HepG2 (cell line): Measurements from ENCODE around the gene TMEM131L. TPM values are rescaled to one million over a fixed set of nuclear protein-coding genes. Genes with fewer than 3 reads are reported as not detected.

Experiments
- ATRX ChIP-seq: sonication (generic); formaldehyde crosslinking; IDR thresholded peaks from 2 replicates; pipeline ENCODE4 v1.4.0; 2020; ENCODE audit warnings: missing genetic modification reagents, borderline replicate concordance
- ELF3 ChIP-seq: IDR thresholded peaks from 2 replicates; pipeline ENCODE4 v1.6.1; 2016; ENCODE audit warnings: missing genetic modification reagents, missing compliant biosample characterization
- ETV5 ChIP-seq: IDR thresholded peaks from 2 replicates; pipeline ENCODE4 v1.6.1; 2018; ENCODE audit warnings: missing biosample characterization, missing genetic modification reagents, inconsistent platforms, borderline replicate concordance
- FOXJ3 ChIP-seq: sonication (generic); formaldehyde crosslinking; IDR thresholded peaks from 2 replicates; pipeline ENCODE4 v1.4.0; 2020; ENCODE audit warnings: missing genetic modification reagents, mild to moderate bottlenecking, borderline replicate concordance
- GATAD2A ChIP-seq: IDR thresholded peaks from 2 replicates; pipeline ENCODE4 v1.6.1; 2016
- GTF3A ChIP-seq: sonication (generic); formaldehyde crosslinking; conservative IDR thresholded peaks from 2 replicates; pipeline ENCODE4 v1.4.0; 2020; ENCODE audit warnings: mild to moderate bottlenecking, missing genetic modification reagents
- HDAC1 ChIP-seq: sonication (generic); formaldehyde crosslinking; IDR thresholded peaks from 2 replicates; pipeline ENCODE4 v1.5.1; 2020; ENCODE audit warnings: mild to moderate bottlenecking, missing genetic modification reagents
- HNF4A ChIP-seq: sonication (generic); formaldehyde crosslinking; IDR thresholded peaks from 2 replicates; pipeline ENCODE4 v1.4.0; 2020; ENCODE audit warnings: missing genetic modification reagents
- HOXA5 ChIP-seq: sonication (generic); formaldehyde crosslinking; IDR thresholded peaks from 2 replicates; pipeline ENCODE4 v1.4.0; 2020; ENCODE audit warnings: missing genetic modification reagents
- IRF2 ChIP-seq: IDR thresholded peaks from 2 replicates; pipeline ENCODE4 v1.6.1; 2018; ENCODE audit warnings: missing genetic modification reagents, missing compliant biosample characterization
- KDM1A ChIP-seq: IDR thresholded peaks from 2 replicates; pipeline ENCODE4 v1.6.1; 2016; ENCODE audit warnings: missing compliant biosample characterization
- SP4 ChIP-seq: sonication (generic); formaldehyde crosslinking; IDR thresholded peaks from 2 replicates; pipeline ENCODE4 v1.8.1; 2023; ENCODE audit warnings: mild to moderate bottlenecking, missing genetic modification reagents
- SRSF9 ChIP-seq: fragments of 200-400 bp; formaldehyde crosslinking; IDR thresholded peaks from 2 replicates; pipeline ENCODE4 v1.6.1; 2018; ENCODE audit warnings: borderline replicate concordance, mild to moderate bottlenecking, low read depth, low read length; ENCODE audit not compliant: insufficient read depth, poor library complexity, severe bottlenecking
- YEATS4 ChIP-seq: sonication (generic); formaldehyde crosslinking; IDR thresholded peaks from 2 replicates; pipeline ENCODE4 v1.4.0; 2020; ENCODE audit warnings: missing genetic modification reagents, borderline replicate concordance
- YY1 ChIP-seq: IDR thresholded peaks from 2 replicates; pipeline ENCODE4 v1.6.1; 2011; ENCODE audit warnings: low read length, low read depth, moderate library complexity, mild to moderate bottlenecking; ENCODE audit not compliant: insufficient read depth, insufficient replicate concordance
- ZFP1 ChIP-seq: IDR thresholded peaks from 2 replicates; pipeline ENCODE4 v1.6.1; 2016
- ZNF256 ChIP-seq: sonication (generic); formaldehyde crosslinking; conservative IDR thresholded peaks from 2 replicates; pipeline ENCODE4 v1.4.0; 2020; ENCODE audit warnings: missing genetic modification reagents
- ZNF670 ChIP-seq: sonication (generic); formaldehyde crosslinking; IDR thresholded peaks from 2 replicates; pipeline ENCODE4 v1.8.0; 2022; ENCODE audit warnings: mild to moderate bottlenecking, missing genetic modification reagents, borderline replicate concordance
- ZNF883 ChIP-seq: sonication (generic); formaldehyde crosslinking; IDR thresholded peaks from 2 replicates; pipeline ENCODE4 v1.5.1; 2020; ENCODE audit warnings: mild to moderate bottlenecking, missing genetic modification reagents; ENCODE audit errors: not compliant biosample characterization
- ZSCAN12 ChIP-seq: sonication (generic); formaldehyde crosslinking; IDR thresholded peaks from 2 replicates; pipeline ENCODE4 v1.9.0; 2021; ENCODE audit warnings: mild to moderate bottlenecking, missing genetic modification reagents
- polyA plus RNA-seq, 8 experiments: library from polyadenylated mRNA; depleted of rRNA in 3 of 8; stranded (reverse) in 7 of 8; unstranded in 1 of 8; fragments of >200 nt; fragmentation: Illumina TruSeq in 4 of 8; extraction: Trizol in 4 of 8; gene quantifications; 2 replicates each; pipeline versions ENCODE4 v1.2.1 to v1.2.3, GENCODE V29; 2011 to 2016; ENCODE audit warnings: low read depth in 4 of 8, missing spikeins in 1 of 8, mixed read lengths in 1 of 8; ENCODE audit not compliant: insufficient read depth in 1 of 8
- total RNA-seq, 5 experiments: library from RNA; depleted of rRNA; stranded (reverse); fragments of >200 nt; fragmentation: Illumina TruSeq; extraction: Trizol; gene quantifications; 2 replicates each; pipeline ENCODE4 v1.2.3, GENCODE V29; 2016; ENCODE audit warnings: low read depth in 1 of 5
- TF ChIP-seq, protein P1 (sequence below): IDR thresholded peaks from 2 replicates; pipeline ENCODE4 v1.6.1; 2016
- TF ChIP-seq, protein P2 (sequence below): sonication (generic); formaldehyde crosslinking; IDR thresholded peaks from 2 replicates; pipeline ENCODE4 v1.4.0; 2020; ENCODE audit warnings: missing genetic modification reagents
- TF ChIP-seq, protein P3 (sequence below): IDR thresholded peaks from 2 replicates; pipeline ENCODE4 v1.6.1; 2012; ENCODE audit warnings: inconsistent platforms
- TF ChIP-seq, protein P4 (sequence below): sonication (generic); formaldehyde crosslinking; IDR thresholded peaks from 2 replicates; pipeline ENCODE4 v1.4.0; 2020; ENCODE audit warnings: missing genetic modification reagents

The TMEM131L gene
- total and polyA plus RNA-seq, 2 of the 13 experiments (the other 11 are each of a cell fraction or from before 2014, with no cell fraction given), result 2.2 to 4.5 TPM

- TF ChIP-seq, protein P1, sequence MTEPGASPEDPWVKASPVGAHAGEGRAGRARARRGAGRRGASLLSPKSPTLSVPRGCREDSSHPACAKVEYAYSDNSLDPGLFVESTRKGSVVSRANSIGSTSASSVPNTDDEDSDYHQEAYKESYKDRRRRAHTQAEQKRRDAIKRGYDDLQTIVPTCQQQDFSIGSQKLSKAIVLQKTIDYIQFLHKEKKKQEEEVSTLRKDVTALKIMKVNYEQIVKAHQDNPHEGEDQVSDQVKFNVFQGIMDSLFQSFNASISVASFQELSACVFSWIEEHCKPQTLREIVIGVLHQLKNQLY, result no peak
- TF ChIP-seq, protein P2, sequence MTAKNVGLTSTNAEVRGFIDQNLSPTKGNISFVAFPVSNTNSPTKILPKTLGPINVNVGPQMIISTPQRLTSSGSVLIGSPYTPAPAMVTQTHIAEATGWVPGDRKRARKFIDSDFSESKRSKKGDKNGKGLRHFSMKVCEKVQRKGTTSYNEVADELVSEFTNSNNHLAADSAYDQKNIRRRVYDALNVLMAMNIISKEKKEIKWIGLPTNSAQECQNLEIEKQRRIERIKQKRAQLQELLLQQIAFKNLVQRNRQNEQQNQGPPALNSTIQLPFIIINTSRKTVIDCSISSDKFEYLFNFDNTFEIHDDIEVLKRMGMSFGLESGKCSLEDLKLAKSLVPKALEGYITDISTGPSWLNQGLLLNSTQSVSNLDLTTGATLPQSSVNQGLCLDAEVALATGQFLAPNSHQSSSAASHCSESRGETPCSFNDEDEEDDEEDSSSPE, result no peak
- TF ChIP-seq ZNF256 (CRISPR knock-in tag), result no peak
- TF ChIP-seq ZFP1, result no peak
- TF ChIP-seq YEATS4, result 0 out of 2 replicates have a peak, but pooled peaks have one; percentile 32
- no peak for TF ChIP-seq ZSCAN12 (CRISPR knock-in tag)
- TF ChIP-seq ZNF670 (CRISPR knock-in tag), result no peak
- no peak for TF ChIP-seq KDM1A (CRISPR knock-in tag)
- 0 out of 2 replicates have a peak, but pooled peaks have one; percentile 52 for TF ChIP-seq IRF2 (CRISPR knock-in tag)
- 0 out of 2 replicates have a peak, but pooled peaks have one; percentile 10 for TF ChIP-seq GATAD2A
- no peak for TF ChIP-seq ATRX (CRISPR knock-in tag)
- no peak for TF ChIP-seq HDAC1 (CRISPR knock-in tag)
- 0 out of 2 replicates have a peak, but pooled peaks have one; percentile 10 for TF ChIP-seq HNF4A (CRISPR knock-in tag)
- TF ChIP-seq, protein P3, sequence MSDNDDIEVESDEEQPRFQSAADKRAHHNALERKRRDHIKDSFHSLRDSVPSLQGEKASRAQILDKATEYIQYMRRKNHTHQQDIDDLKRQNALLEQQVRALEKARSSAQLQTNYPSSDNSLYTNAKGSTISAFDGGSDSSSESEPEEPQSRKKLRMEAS, result peak; percentile 68
- no peak for TF ChIP-seq ETV5
- TF ChIP-seq, protein P4, sequence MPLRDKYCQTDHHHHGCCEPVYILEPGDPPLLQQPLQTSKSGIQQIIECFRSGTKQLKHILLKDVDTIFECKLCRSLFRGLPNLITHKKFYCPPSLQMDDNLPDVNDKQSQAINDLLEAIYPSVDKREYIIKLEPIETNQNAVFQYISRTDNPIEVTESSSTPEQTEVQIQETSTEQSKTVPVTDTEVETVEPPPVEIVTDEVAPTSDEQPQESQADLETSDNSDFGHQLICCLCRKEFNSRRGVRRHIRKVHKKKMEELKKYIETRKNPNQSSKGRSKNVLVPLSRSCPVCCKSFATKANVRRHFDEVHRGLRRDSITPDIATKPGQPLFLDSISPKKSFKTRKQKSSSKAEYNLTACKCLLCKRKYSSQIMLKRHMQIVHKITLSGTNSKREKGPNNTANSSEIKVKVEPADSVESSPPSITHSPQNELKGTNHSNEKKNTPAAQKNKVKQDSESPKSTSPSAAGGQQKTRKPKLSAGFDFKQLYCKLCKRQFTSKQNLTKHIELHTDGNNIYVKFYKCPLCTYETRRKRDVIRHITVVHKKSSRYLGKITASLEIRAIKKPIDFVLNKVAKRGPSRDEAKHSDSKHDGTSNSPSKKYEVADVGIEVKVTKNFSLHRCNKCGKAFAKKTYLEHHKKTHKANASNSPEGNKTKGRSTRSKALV (CRISPR knock-in tag), result peak; percentile 31; the same call in 1 of the 2 replicates
- TF ChIP-seq ZNF883 (CRISPR knock-in tag), result no peak
- TF ChIP-seq FOXJ3 (CRISPR knock-in tag), result peak; percentile 35; the same call in 1 of the 2 replicates
- no peak for TF ChIP-seq SP4 (CRISPR knock-in tag)
- no peak for TF ChIP-seq YY1
- TF ChIP-seq ELF3 (CRISPR knock-in tag), result peak; percentile 61
- TF ChIP-seq GTF3A, result no peak
- no peak for TF ChIP-seq HOXA5 (CRISPR knock-in tag)
- no peak for TF ChIP-seq SRSF9
- TF ChIP-seq, all 625 proteins: peak for 17
Observed at GRCh38 chr4:153518637-153519389, 52.7 kb downstream of the TMEM131L start (continued).
